PC-3 (cell line): ENCODE results near the gene FLNB. TPM values are rescaled to one million over a fixed set of nuclear protein-coding genes. Genes with fewer than 3 reads are reported as not detected.
"Not testable (repeated sequence)": the region's sequence is repeated elsewhere in the genome, so short reads cannot be mapped to it uniquely, and the experiment has no call there.

ENCODE experiments used
- ATAC-seq: fragments of 200-7000 bp; cut with Tn5 transposase; 2 replicates; pipeline ENCODE4 v1.9.1; 2020; ENCODE audit warnings: mild to moderate bottlenecking, moderate library complexity
- BruUV-seq: library from RNA; stranded (reverse); fragments of 400-500 nt; replicated peaks from 2 replicates; lab custom pipeline; 2021; lab: Mats Ljungman, UMichigan
- CTCF ChIA-PET: fragments of 300-600 bp; sonication (Branson Sonifier 250); formaldehyde crosslinking; loops from one replicate; lab custom pipeline; 2022; ENCODE audit warnings: antibody characterized with exemption; lab: Charles Lee
- POLR2A ChIA-PET: fragments of 300-600 bp; sonication (Branson Sonifier 250); formaldehyde crosslinking; loops from one replicate; lab custom pipeline; 2022; ENCODE audit warnings: antibody characterized with exemption; ENCODE audit not compliant: unreplicated experiment; lab: Charles Lee
- DNase-seq: peaks from one replicate; pipeline ENCODE4 v3.0.0-alpha.2; 2015
- H2AFZ ChIP-seq: fragments of 300-600 bp; sonication (generic); 2 replicates; pipeline ENCODE4 v1.6.0; 2016; ENCODE audit warnings: antibody characterized with exemption, low read length
- H3F3A ChIP-seq: fragments of 300-600 bp; sonication (generic); one replicate; pipeline ENCODE4 v1.6.0; 2017; ENCODE audit warnings: antibody characterized with exemption, low read length, control low read depth, mild to moderate bottlenecking; ENCODE audit not compliant: unreplicated experiment
- H3K27ac ChIP-seq: fragments of 300-600 bp; sonication (generic); 2 replicates; pipeline ENCODE4 v1.5.1; 2016; ENCODE audit warnings: mild to moderate bottlenecking, low read length
- H3K27me3 ChIP-seq: fragments of 300-600 bp; sonication (generic); 2 replicates; pipeline ENCODE4 v1.6.1; 2016; ENCODE audit warnings: low read length, mixed read lengths
- H3K36me3 ChIP-seq: fragments of 300-600 bp; sonication (generic); 2 replicates; pipeline ENCODE4 v1.6.1; 2016; ENCODE audit warnings: low read depth, mixed run types, low read length, mixed read lengths
- H3K4me1 ChIP-seq: fragments of 300-600 bp; sonication (generic); 2 replicates; pipeline ENCODE4 v1.5.1; 2016; ENCODE audit warnings: low read length; ENCODE audit not compliant: insufficient read depth
- H3K4me2 ChIP-seq: fragments of 300-600 bp; sonication (generic); 2 replicates; pipeline ENCODE4 v1.6.0; 2016; ENCODE audit warnings: low read length
- H3K4me3 ChIP-seq: fragments of 300-600 bp; sonication (generic); 2 replicates; pipeline ENCODE4 v1.5.1; 2016; ENCODE audit warnings: mild to moderate bottlenecking, low read length, mixed read lengths
- H3K79me2 ChIP-seq: fragments of 300-600 bp; sonication (generic); 2 replicates; pipeline ENCODE4 v1.6.1; 2017; ENCODE audit warnings: low read length, mixed read lengths
- H3K9ac ChIP-seq: fragments of 300-600 bp; sonication (generic); 2 replicates; pipeline ENCODE4 v1.6.0; 2016; ENCODE audit warnings: mild to moderate bottlenecking, low read length
- H3K9me2 ChIP-seq: fragments of 300-600 bp; sonication (generic); replicated peaks from 2 replicates; pipeline ENCODE4 v1.6.1; 2016; ENCODE audit warnings: mixed run types, low read length, mixed read lengths
- H3K9me3 ChIP-seq: fragments of 300-600 bp; sonication (generic); 2 replicates; pipeline ENCODE4 v1.6.1; 2016; ENCODE audit warnings: low read length, mixed read lengths
- H4K20me1 ChIP-seq: fragments of 300-600 bp; sonication (generic); 2 replicates; pipeline ENCODE4 v1.6.1; 2016; ENCODE audit warnings: low read length, mixed read lengths
- EZH2 ChIP-seq: fragments of 300-600 bp; sonication (generic); IDR thresholded peaks from one replicate; pipeline ENCODE4 v1.6.1; 2017; ENCODE audit warnings: antibody characterized with exemption, mild to moderate bottlenecking, low read length; ENCODE audit not compliant: unreplicated experiment
- EZH2phosphoT487 ChIP-seq: fragments of 300-600 bp; sonication (generic); IDR thresholded peaks from 2 replicates; pipeline ENCODE4 v1.6.1; 2018; ENCODE audit warnings: mild to moderate bottlenecking, antibody characterized with exemption, low read length, borderline replicate concordance
- intact Hi-C: fragments of 100-400 bp; cut with micrococcal nuclease; formaldehyde crosslinking; loops from 2 replicates; pipeline ENCODE4 v1.9.0; 2023
- total RNA-seq: library from RNA; depleted of rRNA; stranded (reverse); fragments of >200 nt; gene quantifications from 2 replicates; pipeline ENCODE4 v1.2.3, GENCODE V29; 2014
- TF ChIP-seq, protein P1 (sequence below): fragments of 300-600 bp; sonication (generic); conservative IDR thresholded peaks from 2 replicates; pipeline ENCODE4 v1.5.1; 2017; ENCODE audit warnings: antibody characterized with exemption, low read depth, mild to moderate bottlenecking, low read length

FLNB gene
- total RNA-seq, 1 experiment from 2014 or later: 505 TPM

DNA sequence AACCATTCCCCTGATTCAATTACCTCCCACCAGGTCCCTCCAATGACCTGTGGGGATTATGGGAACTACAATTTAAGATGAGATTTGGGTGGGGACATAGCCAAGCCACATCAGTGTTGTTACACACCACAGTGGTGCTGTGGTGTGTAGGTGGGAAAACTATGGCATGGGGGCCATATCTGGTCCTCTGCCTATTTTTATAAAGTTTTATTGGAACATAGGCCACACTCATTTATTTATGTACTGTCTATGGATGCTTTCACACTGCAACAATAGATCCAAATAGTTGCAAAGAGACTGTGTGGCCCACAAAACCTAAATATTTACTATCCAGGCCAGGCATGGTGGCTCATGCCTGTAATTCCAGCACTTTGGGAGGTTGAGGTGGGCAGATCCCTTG lies 46.4 kb downstream of the FLNB start:
- Histone ChIP-seq H3K79me2 (peaks cover 97% of the 10 kb centered on the region), H3K4me3 (no peak overlapping the region), H3F3A (peaks cover 27% of the 10 kb centered on the region), H3K4me1 (peaks cover 71% of the 10 kb centered on the region), H3K9me3 (no peaks in the 10 kb centered on the region), H3K9me2 (no peaks in the 10 kb centered on the region), H3K4me2 (no peak overlapping the region), H3K36me3 (peaks cover 18% of the 10 kb centered on the region; the same call in 1 of the 2 replicates), H3K27ac (no peak overlapping the region), H3K27me3 (no peaks in the 10 kb centered on the region), H4K20me1 (peaks cover 35% of the 10 kb centered on the region), H3K9ac (no peak overlapping the region), H2AFZ (no peak overlapping the region)
- TF ChIP-seq, protein P1, sequence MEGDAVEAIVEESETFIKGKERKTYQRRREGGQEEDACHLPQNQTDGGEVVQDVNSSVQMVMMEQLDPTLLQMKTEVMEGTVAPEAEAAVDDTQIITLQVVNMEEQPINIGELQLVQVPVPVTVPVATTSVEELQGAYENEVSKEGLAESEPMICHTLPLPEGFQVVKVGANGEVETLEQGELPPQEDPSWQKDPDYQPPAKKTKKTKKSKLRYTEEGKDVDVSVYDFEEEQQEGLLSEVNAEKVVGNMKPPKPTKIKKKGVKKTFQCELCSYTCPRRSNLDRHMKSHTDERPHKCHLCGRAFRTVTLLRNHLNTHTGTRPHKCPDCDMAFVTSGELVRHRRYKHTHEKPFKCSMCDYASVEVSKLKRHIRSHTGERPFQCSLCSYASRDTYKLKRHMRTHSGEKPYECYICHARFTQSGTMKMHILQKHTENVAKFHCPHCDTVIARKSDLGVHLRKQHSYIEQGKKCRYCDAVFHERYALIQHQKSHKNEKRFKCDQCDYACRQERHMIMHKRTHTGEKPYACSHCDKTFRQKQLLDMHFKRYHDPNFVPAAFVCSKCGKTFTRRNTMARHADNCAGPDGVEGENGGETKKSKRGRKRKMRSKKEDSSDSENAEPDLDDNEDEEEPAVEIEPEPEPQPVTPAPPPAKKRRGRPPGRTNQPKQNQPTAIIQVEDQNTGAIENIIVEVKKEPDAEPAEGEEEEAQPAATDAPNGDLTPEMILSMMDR: no peak
- TF ChIP-seq EZH2phosphoT487: no peak
- TF ChIP-seq EZH2: no peak
- ATAC-seq (no peak), DNase-seq (no peak)
- intact Hi-C loops: no loop called here
- no TSS peak for BruUV-seq
- ChIA-PET CTCF (no interaction called here), POLR2A (no interaction called here)

DNA sequence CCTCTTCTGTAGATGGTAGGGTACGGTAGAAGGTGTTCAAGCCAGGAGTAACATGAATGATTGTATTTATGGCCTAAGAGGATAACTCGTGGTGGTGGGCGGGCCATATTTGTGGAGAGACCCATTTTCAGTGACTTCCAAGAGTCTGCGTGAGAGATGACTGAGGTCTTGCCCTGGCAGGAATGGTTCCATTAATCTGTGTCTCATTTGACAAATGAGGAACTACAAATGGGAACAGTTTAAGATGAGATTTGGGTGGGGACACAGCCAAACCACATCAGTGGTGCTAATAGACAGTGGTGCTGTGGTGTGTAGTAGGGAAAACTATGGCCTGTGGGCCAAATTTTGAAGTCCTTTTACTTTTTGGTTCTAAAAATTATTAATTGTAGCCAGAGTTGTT lies 47.1 kb downstream of the FLNB start:
- Histone ChIP-seq H3K4me2 (no peak overlapping the region), H2AFZ (no peak overlapping the region), H3K4me3 (no peak overlapping the region), H3K79me2 (peaks cover 97% of the 10 kb centered on the region), H3K27me3 (no peaks in the 10 kb centered on the region), H3K9me2 (no peaks in the 10 kb centered on the region), H3K9ac (no peak overlapping the region), H3K4me1 (peaks cover 71% of the 10 kb centered on the region), H3K27ac (no peak overlapping the region), H3K36me3 (peaks cover 18% of the 10 kb centered on the region; the same call in 1 of the 2 replicates), H4K20me1 (peaks cover 39% of the 10 kb centered on the region), H3K9me3 (no peaks in the 10 kb centered on the region), H3F3A (peaks cover 25% of the 10 kb centered on the region)
- ChIA-PET POLR2A (no interaction called here), CTCF (no interaction called here)
- BruUV-seq: no TSS peak
- TF ChIP-seq, protein P1: no peak
- TF ChIP-seq EZH2phosphoT487: no peak
- TF ChIP-seq EZH2: no peak
- intact Hi-C loops: no loop called here
- ATAC-seq: no peak
- no peak for DNase-seq

DNA sequence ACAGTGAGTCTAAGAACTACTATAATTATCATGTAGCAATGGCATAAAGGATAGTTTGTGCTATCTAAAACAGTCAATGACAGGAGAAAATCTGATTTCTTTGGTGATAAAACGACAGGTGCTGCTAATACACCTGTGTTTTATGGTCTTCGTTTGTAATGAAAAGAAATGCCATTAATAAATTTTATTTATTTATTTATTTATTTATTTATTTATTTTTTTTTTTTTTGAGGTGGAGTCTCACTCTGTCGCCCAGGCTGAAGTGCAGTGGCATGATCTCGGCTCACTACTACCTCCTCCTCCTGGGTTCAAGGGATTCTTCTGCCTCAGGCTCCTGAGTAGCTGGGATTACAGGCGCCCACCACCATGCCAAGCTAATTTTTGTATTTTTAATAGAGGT lies 47.7 kb downstream of the FLNB start:
- H3K27ac ChIP-seq, CTCF ChIA-PET, intact Hi-C loops, H3K9me3 ChIP-seq, DNase-seq, H3K9ac ChIP-seq, H3K27me3 ChIP-seq, H3K9me2 ChIP-seq, H3K4me3 ChIP-seq, POLR2A ChIA-PET, H2AFZ ChIP-seq, H3K4me2 ChIP-seq, BruUV-seq, ATAC-seq: not testable (repeated sequence)
- Histone ChIP-seq H3F3A (peaks cover 21% of the 10 kb centered on the region), H3K79me2 (peaks cover 97% of the 10 kb centered on the region), H3K36me3 (peaks cover 18% of the 10 kb centered on the region; the same call in 1 of the 2 replicates), H4K20me1 (peaks cover 41% of the 10 kb centered on the region), H3K4me1 (peaks cover 71% of the 10 kb centered on the region)
